HUES64 (cell line): ENCODE data around the gene YJEFN3.

ENCODE experiments used
- H3K27ac ChIP-seq: 2 replicates; pipeline ENCODE4 v1.7.0; 2013; ENCODE audit warnings: low read depth, low read length, inconsistent platforms
- H3K27me3 ChIP-seq: 2 replicates; pipeline ENCODE4 v1.6.1; 2013; ENCODE audit warnings: mild to moderate bottlenecking, low read length; ENCODE audit not compliant: insufficient read depth
- H3K36me3 ChIP-seq: 2 replicates; pipeline ENCODE4 v1.6.1; 2013; ENCODE audit warnings: mild to moderate bottlenecking, low read length; ENCODE audit not compliant: insufficient read depth
- H3K4me1 ChIP-seq: 2 replicates; pipeline ENCODE4 v1.6.1; 2013; ENCODE audit warnings: mild to moderate bottlenecking, low read length, moderate library complexity; ENCODE audit not compliant: insufficient read depth
- H3K4me3 ChIP-seq: 2 replicates; pipeline ENCODE4 v1.5.1; 2013; ENCODE audit warnings: mild to moderate bottlenecking, low read length, moderate library complexity
- H3K9ac ChIP-seq: 2 replicates; pipeline ENCODE4 v1.6.1; 2013; ENCODE audit warnings: mild to moderate bottlenecking, low read depth, low read length
- H3K9me3 ChIP-seq: 2 replicates; pipeline ENCODE4 v1.6.1; 2013; ENCODE audit warnings: low read depth, low read length; ENCODE audit not compliant: insufficient read depth
- WGBS: fragments of 150-250, 120-280 bp; methylation state at CpG from one replicate; pipeline ENCODE4 v1.1.7; 2013; ENCODE audit warnings: missing lambda C conversion rate; 5-methylcytosine and 5-hydroxymethylcytosine counted together

The YJEFN3 gene

DNA sequence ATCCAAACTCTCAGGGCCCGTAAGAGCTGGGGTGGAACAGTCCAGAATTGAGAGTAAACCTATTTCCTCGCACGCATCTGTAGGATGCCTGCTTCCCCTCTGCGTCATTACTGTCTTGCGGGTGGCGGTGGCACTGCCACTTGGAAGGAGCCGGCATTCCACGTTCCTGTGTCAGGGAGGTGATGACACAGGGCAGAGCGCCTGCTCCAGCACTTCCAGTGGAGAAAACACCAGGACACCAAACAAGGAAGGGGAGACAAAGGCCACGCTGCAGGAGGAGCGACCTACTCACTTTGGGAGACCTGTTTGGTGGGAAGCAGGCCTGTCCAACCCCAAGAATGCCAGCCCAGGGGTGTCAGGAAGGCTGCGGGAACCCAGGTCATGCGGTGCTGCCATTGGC lies 52.7 kb downstream of the YJEFN3 start:
- WGBS, result 95% methylated on average over 13 of the region's 13 CpGs
- H3K4me3 ChIP-seq, result no peak overlapping the region
- H3K9me3 ChIP-seq, result no peaks in the 10 kb centered on the region
- H3K9ac ChIP-seq, result no peak overlapping the region
- no peaks in the 10 kb centered on the region for H3K27me3 ChIP-seq
- no peaks in the 10 kb centered on the region for H3K4me1 ChIP-seq
- H3K36me3 ChIP-seq, result no peaks in the 10 kb centered on the region
- H3K27ac ChIP-seq, result no peak overlapping the region

DNA sequence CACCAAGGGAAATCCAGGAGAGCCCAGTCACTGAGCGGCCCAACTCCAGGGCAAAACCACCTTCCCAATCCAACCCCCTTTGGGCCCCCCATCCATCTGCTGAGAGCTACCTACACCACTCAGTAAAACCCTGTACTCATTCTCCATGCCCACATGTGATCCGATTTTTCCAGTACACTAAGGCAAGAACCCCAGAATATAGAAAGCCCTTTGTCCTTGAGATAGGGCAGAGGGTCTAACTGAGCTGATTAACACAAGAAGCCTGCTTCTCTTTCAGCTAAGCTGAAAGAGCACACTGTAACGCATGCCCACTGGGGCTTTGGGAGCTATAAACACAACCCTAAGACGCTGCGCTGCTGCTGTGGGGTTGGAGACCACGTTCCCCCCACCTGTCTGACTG lies 53.8 kb downstream of the YJEFN3 start:
- H3K27ac ChIP-seq, result no peak overlapping the region
- H3K27me3 ChIP-seq, result no peaks in the 10 kb centered on the region
- no peak overlapping the region for H3K9ac ChIP-seq
- no peaks in the 10 kb centered on the region for H3K36me3 ChIP-seq
- WGBS, result 89% methylated on average over 6 of the region's 6 CpGs
- no peaks in the 10 kb centered on the region for H3K9me3 ChIP-seq
- no peak overlapping the region for H3K4me3 ChIP-seq
- no peaks in the 10 kb centered on the region for H3K4me1 ChIP-seq

DNA sequence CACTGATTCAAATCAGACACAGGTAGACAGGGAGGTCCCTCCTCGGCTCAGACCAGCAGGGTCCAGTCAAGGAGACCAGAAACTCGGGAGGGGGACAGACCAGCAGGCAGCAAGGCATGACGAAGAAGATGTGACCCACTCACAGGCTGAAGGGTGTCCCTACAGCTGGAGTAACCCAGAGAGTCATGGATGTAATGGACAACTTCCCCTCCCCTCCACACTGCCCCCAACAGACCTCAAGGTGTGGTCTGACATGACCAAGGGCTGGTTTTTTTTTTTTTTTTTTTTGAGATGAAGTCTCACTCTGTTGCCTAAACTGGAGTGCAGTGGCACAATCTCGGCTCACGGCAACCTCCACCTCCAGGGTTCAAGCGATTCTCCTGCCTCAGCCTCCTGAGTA lies 55.6 kb downstream of the YJEFN3 start:
- Histone ChIP-seq H3K4me3 (no peak overlapping the region), H3K4me1 (no peaks in the 10 kb centered on the region), H3K27me3 (no peaks in the 10 kb centered on the region), H3K36me3 (no peaks in the 10 kb centered on the region), H3K9me3 (no peaks in the 10 kb centered on the region), H3K9ac (no peak overlapping the region), H3K27ac (no peak overlapping the region)
- WGBS, result 90% methylated on average over 6 of the region's 6 CpGs
